ENCODE measurements around the gene NDUFA3. TPM values are rescaled to one million over a fixed set of nuclear protein-coding genes. Genes with fewer than 3 reads are reported as not detected.

NDUFA3 gene
- total RNA-seq, 2 donors from 2014 or later: 40.6 to 52.6 TPM

DNA sequence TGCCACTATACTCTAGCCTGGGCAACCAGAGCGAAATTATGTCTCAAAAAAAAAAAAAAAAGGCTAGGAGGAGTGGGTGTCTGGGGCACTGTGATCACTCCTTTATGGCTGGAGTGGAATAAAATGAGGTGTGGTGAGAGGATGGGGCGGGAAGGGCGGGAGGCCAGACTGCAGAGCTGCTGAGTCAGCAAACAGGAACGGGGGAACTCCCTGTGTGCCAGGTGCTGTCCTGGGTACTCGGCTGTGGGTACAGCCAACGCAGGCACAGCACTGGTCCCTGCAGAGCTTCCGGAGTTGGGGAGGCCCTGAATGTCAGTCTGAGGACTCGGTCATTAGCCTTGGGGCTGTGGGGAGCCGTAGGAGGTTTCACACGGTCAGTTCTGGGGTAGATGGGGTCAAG is 18.6 kb downstream of the NDUFA3 start:
- Mint-ChIP-seq H3K27me3 (ENCODE audit: low read depth) (no peaks in the 10 kb centered on the region), H3K27ac (no peak overlapping the region), H3K4me3 (no peak overlapping the region), H3K9me3 (no peaks in the 10 kb centered on the region), H3K4me1 (ENCODE audit: low read depth) (peaks cover 12% of the 10 kb centered on the region), H3K36me3 (ENCODE audit: insufficient read depth in 2 of 2) (peaks cover 0 to 3% of the 10 kb centered on the region in 2 donors)
- no peak for ATAC-seq (replicated peaks in 1 of 2)
- DNase-seq: no peak

DNA sequence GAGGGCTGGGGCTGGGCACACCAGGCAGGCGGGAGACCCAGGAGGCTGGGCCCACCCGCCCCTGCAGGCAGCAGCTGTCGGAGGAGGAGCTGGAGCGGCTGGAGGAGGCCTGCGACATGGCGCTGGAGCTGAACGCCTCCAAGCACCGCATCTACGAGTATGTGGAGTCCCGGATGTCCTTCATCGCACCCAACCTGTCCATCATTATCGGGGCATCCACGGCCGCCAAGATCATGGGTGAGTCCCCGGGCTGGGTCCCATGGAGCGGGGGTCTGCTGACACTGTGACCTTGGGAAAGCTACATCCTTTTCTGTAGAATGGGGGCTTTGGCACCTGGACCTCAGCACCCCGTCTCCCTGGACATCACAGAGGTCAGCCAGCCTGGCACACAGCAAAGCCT is 21.0 kb downstream of the NDUFA3 start:
- Mint-ChIP-seq H3K4me3 (no peak overlapping the region), H3K36me3 (ENCODE audit: insufficient read depth in 2 of 2) (peaks cover 0 to 5% of the 10 kb centered on the region in 2 donors), H3K27me3 (ENCODE audit: low read depth) (no peaks in the 10 kb centered on the region), H3K4me1 (ENCODE audit: low read depth) (no peaks in the 10 kb centered on the region), H3K27ac (no peak overlapping the region), H3K9me3 (no peaks in the 10 kb centered on the region)
- DNase-seq (no peak), ATAC-seq (replicated peaks in 1 of 2) (no peak)

DNA sequence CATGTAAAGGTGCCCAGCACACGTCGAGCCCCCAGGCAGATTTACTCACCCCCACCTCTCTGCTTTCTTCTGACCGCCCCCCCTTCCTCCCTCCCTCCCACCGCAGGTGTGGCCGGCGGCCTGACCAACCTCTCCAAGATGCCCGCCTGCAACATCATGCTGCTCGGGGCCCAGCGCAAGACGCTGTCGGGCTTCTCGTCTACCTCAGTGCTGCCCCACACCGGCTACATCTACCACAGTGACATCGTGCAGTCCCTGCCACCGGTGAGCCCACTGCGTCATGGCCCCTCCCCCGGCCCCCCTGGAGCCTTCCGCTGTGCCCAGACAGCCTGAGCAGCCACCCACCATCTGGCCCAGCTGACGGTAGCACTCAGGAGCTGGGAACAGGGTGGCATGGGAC is 21.7 kb downstream of the NDUFA3 start:
- H3K4me3 Mint-ChIP-seq: no peak overlapping the region
- ATAC-seq (replicated peaks in 1 of 2): no peak
- no peaks in the 10 kb centered on the region for H3K9me3 Mint-ChIP-seq
- H3K4me1 Mint-ChIP-seq (ENCODE audit: low read depth): no peaks in the 10 kb centered on the region
- no peak for DNase-seq
- H3K27me3 Mint-ChIP-seq (ENCODE audit: low read depth): no peaks in the 10 kb centered on the region
- no peak overlapping the region for H3K27ac Mint-ChIP-seq
- H3K36me3 Mint-ChIP-seq (ENCODE audit: insufficient read depth in 2 of 2): peaks cover 0 to 5% of the 10 kb centered on the region in 2 donors

DNA sequence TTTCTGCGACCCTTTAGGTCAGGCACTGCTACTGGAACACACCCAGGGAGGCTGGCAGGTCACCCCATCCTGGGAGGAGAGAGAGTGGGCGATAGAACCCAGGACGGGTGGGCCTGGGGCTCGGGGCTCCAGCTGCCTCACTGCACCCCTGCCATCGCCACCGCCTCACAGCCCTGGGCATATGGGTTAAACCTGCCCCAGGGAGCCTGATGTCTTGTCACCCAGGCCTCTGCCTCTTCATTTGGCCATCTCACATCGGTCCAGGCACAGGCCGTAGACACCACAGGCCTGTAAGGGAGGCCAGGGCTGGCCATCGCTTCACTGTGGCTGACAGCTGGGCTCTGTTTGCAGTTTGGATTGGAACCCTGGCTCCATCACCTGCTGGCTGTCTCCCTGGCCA is 23.1 kb downstream of the NDUFA3 start:
- no peaks in the 10 kb centered on the region for H3K9me3 Mint-ChIP-seq
- H3K36me3 Mint-ChIP-seq (ENCODE audit: insufficient read depth in 2 of 2): peaks cover 0 to 5% of the 10 kb centered on the region in 2 donors
- ATAC-seq (replicated peaks in 1 of 2) (no peak), DNase-seq (no peak)
- no peaks in the 10 kb centered on the region for H3K4me1 Mint-ChIP-seq (ENCODE audit: low read depth)
- no peak overlapping the region for H3K4me3 Mint-ChIP-seq
- H3K27me3 Mint-ChIP-seq (ENCODE audit: low read depth): no peaks in the 10 kb centered on the region
- no peak overlapping the region for H3K27ac Mint-ChIP-seq

DNA sequence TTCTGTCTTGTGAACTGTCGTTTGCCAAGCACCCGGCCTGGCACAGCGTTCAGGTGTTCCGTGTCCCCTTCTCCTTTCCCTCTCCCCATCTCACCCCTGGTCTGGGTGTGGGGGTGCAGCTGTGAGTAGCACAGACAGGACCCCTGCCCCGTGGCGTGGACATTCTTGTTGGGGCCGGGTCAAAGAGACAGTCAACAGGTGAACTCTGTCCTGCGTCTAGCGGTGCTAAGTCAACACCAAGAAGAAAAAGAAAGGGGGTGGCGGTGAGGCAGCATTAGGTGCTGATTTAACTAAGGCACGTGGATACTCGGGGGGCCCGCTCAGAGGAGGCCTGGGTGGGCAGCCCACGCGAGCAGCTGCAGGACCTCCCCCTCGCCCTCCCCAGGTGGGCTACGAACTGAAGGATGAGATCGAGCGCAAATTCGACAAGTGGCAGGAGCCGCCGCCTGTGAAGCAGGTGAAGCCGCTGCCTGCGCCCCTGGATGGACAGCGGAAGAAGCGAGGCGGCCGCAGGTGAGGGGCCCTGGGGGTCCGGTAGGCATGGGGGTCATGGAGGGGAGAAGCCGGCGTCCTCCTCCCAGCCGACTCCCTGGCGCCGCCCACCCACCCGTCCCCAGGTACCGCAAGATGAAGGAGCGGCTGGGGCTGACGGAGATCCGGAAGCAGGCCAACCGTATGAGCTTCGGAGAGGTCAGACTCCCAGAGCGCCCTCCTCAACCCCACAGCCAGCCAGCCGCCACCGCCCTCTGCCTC is 25.2 kb downstream of the NDUFA3 start:
- no peak for DNase-seq
- no peaks in the 10 kb centered on the region for H3K4me1 Mint-ChIP-seq (ENCODE audit: low read depth)
- no peaks in the 10 kb centered on the region for H3K9me3 Mint-ChIP-seq
- H3K4me3 Mint-ChIP-seq: no peak overlapping the region
- H3K36me3 Mint-ChIP-seq (ENCODE audit: insufficient read depth in 2 of 2): peaks cover 0 to 5% of the 10 kb centered on the region in 2 donors
- no peak overlapping the region for H3K27ac Mint-ChIP-seq
- no peak for ATAC-seq (replicated peaks in 1 of 2)
- no peaks in the 10 kb centered on the region for H3K27me3 Mint-ChIP-seq (ENCODE audit: low read depth)

DNA sequence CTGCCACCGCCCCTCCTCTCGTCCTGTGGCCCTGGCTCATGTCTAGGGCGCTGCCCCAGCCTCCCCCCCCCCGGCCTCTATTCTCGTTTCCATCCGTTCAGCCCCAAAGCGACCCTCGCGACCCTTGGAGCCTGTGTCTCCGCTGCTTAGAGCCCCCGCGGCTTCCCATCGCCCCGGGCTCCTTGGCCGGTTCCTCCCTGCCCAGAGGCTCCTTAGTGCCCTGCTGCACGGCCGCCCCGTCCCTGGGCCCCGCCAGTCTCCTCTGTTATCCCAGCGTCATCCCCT is 25.7 kb downstream of the NDUFA3 start:
- DNase-seq: no peak
- peaks cover 0 to 3% of the 10 kb centered on the region in 2 donors for H3K36me3 Mint-ChIP-seq (ENCODE audit: insufficient read depth in 2 of 2)
- no peak for ATAC-seq (replicated peaks in 1 of 2)
- H3K27ac Mint-ChIP-seq: no peak overlapping the region
- H3K9me3 Mint-ChIP-seq: no peaks in the 10 kb centered on the region
- no peaks in the 10 kb centered on the region for H3K4me1 Mint-ChIP-seq (ENCODE audit: low read depth)
- no peaks in the 10 kb centered on the region for H3K27me3 Mint-ChIP-seq (ENCODE audit: low read depth)
- H3K4me3 Mint-ChIP-seq: no peak overlapping the region

DNA sequence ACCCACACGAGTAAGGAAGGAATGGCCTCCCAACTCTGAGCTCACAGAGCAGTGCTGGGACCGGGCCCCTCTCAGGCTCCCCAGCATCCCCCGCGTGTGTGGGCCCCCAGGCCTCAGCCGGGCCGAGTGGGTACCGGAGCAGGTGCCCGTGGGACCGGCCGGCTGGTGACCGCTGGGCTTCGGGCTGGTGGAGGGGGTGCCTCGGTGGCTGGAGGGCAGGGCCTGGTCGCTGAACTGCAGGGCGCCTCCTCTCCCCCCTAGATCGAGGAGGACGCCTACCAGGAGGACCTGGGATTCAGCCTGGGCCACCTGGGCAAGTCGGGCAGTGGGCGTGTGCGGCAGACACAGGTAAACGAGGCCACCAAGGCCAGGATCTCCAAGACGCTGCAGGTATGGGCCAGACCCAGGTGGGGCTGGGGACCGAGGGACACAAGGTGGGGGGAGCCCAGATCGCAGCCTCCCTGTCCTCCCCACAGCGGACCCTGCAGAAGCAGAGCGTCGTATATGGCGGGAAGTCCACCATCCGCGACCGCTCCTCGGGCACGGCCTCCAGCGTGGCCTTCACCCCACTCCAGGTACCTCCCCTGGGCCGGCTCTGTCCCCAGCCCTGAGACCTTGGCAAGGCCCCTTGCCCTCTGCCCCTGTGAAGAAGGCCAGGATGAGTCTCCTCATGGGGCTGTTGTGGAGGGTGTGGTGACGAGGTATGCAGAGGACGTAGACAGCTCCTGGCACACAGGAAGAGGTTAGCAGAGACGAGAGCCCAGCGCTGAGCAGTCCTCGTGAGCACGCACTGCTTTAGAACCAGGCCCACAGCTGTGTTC is 26.4 kb downstream of the NDUFA3 start:
- no peaks in the 10 kb centered on the region for H3K4me1 Mint-ChIP-seq (ENCODE audit: low read depth)
- peaks cover 0 to 2% of the 10 kb centered on the region in 2 donors for H3K36me3 Mint-ChIP-seq (ENCODE audit: insufficient read depth in 2 of 2)
- no peak for ATAC-seq (replicated peaks in 1 of 2)
- no peak overlapping the region for H3K4me3 Mint-ChIP-seq
- no peak overlapping the region for H3K27ac Mint-ChIP-seq
- DNase-seq: no peak
- no peaks in the 10 kb centered on the region for H3K27me3 Mint-ChIP-seq (ENCODE audit: low read depth)
- no peaks in the 10 kb centered on the region for H3K9me3 Mint-ChIP-seq

DNA sequence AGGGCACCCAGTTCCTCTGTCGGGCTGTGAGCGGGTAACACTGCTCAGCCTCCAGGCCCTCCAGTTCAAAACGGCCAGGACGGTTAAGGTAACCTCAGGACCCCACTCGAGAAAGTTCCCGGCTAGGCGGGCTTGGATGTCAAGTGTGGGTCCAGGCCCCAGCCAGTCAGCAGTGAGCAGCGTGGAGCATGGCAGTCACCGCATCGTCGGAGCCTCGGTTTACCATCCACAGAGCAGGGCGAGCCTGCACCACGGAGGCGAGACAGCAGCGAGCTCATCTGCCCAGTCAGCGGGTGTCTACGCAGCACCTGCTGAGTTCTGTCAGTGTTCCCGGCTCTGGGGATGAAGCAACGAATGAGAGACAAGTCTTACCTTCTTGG is 27.0 kb downstream of the NDUFA3 start:
- H3K9me3 Mint-ChIP-seq: no peaks in the 10 kb centered on the region
- ATAC-seq (replicated peaks in 1 of 2) (no peak), DNase-seq (no peak)
- H3K4me1 Mint-ChIP-seq (ENCODE audit: low read depth): no peaks in the 10 kb centered on the region
- H3K4me3 Mint-ChIP-seq: no peak overlapping the region
- H3K27ac Mint-ChIP-seq: no peak overlapping the region
- H3K36me3 Mint-ChIP-seq (ENCODE audit: insufficient read depth in 2 of 2): peaks cover 0 to 2% of the 10 kb centered on the region in 2 donors
- H3K27me3 Mint-ChIP-seq (ENCODE audit: low read depth): no peaks in the 10 kb centered on the region

DNA sequence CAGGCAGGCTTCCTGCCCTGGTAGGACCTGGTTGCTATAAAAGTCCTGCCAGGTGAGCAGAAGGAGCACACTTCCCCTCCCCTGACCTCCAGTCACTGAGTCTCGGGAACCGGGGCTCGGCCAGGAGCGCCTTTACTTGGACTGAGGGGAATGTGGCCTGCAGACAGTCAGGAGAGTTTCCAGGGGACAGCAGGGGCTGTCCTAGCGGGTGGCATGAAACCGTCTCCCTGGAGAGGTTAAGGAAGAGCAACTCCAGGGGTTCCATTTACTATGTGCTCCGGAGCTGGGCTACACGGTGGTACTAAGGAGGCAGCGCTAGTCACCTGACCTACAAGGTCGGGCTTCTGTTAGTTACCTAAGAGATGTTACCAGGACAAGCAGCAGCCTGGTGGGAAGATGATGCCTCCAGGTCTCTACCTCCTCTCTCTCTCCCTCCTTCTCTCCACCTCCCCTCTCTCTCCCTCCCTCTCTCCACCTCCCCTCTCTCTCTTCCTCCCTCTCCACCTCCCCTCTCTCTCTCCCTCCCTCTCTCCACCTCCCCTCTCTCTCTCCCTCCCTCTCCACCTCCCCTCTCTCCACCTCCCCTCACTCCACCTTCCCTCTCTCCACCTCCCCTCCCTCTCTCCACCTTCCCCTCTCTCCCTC is 30.8 kb downstream of the NDUFA3 start:
- DNase-seq: no peak
- no peak overlapping the region for H3K27ac Mint-ChIP-seq
- no peaks in the 10 kb centered on the region for H3K9me3 Mint-ChIP-seq
- no peak overlapping the region for H3K4me3 Mint-ChIP-seq
- no peaks in the 10 kb centered on the region for H3K27me3 Mint-ChIP-seq (ENCODE audit: low read depth)
- no peak for ATAC-seq (replicated peaks in 1 of 2)
- peaks cover 0 to under 1% of the 10 kb centered on the region in 2 donors for H3K36me3 Mint-ChIP-seq (ENCODE audit: insufficient read depth in 2 of 2)
- H3K4me1 Mint-ChIP-seq (ENCODE audit: low read depth): peaks cover 13% of the 10 kb centered on the region

DNA sequence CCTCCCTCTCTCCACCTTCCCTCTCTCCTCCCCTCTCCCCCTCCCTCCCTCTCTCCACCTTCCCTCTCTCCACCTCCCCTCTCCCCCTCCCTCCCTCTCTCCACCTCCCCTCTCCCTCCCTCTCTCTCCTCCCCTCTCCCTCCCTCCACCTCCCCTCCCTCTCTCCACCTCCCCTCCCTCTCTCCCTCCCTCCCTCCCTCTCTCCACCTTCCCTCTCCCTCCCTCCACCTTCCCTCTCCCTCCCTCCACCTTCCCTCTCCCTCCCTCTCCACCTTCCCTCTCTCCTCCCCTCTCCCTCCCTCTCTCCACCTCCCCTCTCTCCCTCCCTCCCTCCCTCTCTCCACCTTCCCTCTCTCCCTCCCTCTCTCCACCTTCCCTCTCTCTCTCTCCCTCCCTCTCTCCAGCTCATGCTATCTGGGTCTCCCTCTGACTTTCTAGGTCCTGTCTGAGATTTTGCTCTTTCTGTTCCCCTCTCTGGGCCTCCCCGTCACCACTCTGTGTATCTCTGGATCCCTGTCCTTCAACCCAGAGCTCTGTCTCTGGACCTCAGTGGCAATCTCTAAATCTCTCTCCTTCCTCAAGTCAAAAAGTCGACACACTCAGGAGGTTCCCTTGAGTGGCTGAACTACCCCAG is 31.4 kb downstream of the NDUFA3 start:
- H3K9me3 Mint-ChIP-seq: no peaks in the 10 kb centered on the region
- H3K27ac Mint-ChIP-seq: no peak overlapping the region
- H3K27me3 Mint-ChIP-seq (ENCODE audit: low read depth): no peaks in the 10 kb centered on the region
- ATAC-seq (replicated peaks in 1 of 2) (no peak), DNase-seq (no peak)
- H3K36me3 Mint-ChIP-seq (ENCODE audit: insufficient read depth in 2 of 2): peaks cover 3 to 6% of the 10 kb centered on the region in 2 donors
- H3K4me1 Mint-ChIP-seq (ENCODE audit: low read depth): peaks cover 19% of the 10 kb centered on the region
- no peak overlapping the region for H3K4me3 Mint-ChIP-seq

DNA sequence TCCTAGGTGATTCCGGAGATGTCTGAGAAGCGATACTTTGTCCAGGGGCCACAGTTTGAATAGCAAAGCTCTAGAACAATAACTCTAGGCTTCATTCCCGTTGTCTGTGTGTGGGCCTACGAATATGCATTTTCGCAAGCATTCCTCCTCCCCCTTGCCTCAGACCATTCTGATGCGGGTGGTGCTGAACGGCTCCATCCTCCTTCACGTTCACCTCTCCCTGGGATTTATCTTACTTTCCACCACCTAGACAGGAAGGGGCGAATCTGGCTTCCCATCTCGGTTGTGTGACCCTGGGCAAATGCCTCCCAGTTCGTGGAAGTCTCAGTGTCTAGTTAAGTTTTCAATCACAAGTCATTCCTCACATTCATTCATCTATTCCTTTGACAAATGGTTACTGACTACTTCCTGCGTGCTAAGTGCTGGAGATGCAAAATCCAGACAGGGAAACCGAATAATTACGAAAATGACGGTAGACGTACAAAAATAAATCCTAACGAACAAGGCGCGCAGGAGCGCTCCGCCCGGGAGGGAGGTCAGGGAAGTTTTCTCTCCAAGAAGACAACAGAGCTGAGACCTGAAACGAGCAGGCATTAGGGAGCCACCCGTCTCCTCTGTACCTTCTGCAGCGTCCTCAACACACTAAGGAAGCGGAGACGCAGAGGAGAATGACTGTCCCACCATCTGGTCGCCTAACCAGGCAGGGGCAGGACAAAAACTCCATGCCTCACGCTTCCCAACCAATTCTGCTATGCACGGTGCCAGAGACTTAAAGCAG is 33.6 kb downstream of the NDUFA3 start:
- Mint-ChIP-seq H3K9me3 (no peaks in the 10 kb centered on the region), H3K36me3 (ENCODE audit: insufficient read depth in 2 of 2) (peaks cover 6 to 7% of the 10 kb centered on the region in 2 donors), H3K27me3 (ENCODE audit: low read depth) (no peaks in the 10 kb centered on the region), H3K4me3 (peak overlapping the region; percentile 90 to 97), H3K27ac (no peak overlapping the region), H3K4me1 (ENCODE audit: low read depth) (peaks cover 38% of the 10 kb centered on the region)
- DNase-seq (no peak), ATAC-seq (replicated peaks in 1 of 2) (no peak)

DNA sequence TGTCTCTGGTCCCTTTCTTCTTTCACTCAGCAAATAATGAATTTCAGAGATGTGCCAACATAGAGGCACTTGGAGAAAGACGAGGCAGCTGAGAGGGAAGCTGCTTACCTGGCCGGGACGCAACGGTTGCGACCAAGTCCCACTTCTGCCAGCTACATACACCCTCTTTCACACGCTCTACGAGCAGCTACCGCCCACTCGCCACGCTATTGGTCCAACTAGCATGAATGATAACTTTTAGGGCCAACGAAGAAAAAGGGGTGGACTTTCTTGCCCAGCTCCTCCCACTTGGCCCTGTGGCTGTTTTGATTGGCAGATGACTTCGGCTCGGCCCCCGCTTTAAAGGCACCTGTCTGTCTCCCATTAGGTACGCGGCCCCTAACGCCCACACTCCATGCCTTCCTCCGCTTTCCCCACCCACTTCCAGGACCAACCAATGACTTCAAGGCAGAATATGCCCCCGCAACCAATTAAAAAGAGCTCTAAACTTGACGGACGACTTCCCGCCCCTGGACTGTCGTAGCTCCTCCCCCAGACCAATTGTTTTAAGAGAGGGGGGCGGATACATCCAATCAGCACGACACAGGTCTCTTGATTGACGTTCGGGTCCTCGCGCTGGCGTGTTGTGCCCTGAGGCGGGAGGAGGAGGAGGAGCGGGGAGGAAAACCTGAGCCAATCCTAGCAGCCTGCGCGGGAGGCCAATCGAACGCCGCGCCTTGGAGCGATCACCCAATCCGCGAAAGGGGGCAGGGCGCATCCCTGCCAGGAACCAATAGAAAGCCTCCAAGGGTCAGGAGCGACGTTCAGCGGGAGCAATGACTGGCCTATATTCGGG is 34.4 kb downstream of the NDUFA3 start:
- H3K4me3 Mint-ChIP-seq: peak overlapping the region; percentile 90 to 97
- DNase-seq (peak; percentile 97 to 99), ATAC-seq (replicated peaks in 1 of 2) (peak; percentile 86)
- H3K36me3 Mint-ChIP-seq (ENCODE audit: insufficient read depth in 2 of 2): peaks cover 6 to 7% of the 10 kb centered on the region in 2 donors
- peak overlapping the region; percentile 71 for H3K27ac Mint-ChIP-seq
- H3K4me1 Mint-ChIP-seq (ENCODE audit: low read depth): peaks cover 44% of the 10 kb centered on the region
- no peaks in the 10 kb centered on the region for H3K9me3 Mint-ChIP-seq
- no peaks in the 10 kb centered on the region for H3K27me3 Mint-ChIP-seq (ENCODE audit: low read depth)
